GM04504 (cell line): ENCODE measurements around the gene LRRC56.

Experiments used
- DNase-seq: peaks from one replicate; pipeline ENCODE4 v3.0.0-alpha.2; 2012; ENCODE audit warnings: low read depth

The LRRC56 gene

DNA sequence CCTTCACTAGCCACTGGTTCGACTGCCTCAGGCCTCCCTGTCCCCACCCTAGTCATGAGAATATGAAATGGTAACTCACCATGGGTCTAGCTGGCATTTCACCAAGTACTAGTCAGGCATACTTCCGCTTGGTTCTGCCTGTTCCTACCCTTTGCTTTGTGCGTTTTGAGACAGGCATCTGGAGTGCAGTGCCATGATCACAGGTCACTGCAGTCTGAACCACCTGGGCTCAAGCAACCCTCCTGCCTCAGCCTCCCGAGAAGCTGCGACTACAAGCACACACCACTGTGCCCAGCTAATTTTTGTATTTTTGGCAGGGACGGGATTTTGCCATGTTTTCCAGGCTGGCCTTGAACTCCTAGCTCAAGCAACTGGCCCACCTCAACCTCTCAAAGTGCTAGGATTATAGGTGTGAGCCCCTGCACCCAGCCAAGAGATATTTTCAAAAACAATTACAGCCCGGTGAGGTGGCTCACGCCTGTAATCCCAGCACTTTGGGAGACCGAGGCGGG is 16.1 kb upstream of the LRRC56 start:
- no peak for DNase-seq

DNA sequence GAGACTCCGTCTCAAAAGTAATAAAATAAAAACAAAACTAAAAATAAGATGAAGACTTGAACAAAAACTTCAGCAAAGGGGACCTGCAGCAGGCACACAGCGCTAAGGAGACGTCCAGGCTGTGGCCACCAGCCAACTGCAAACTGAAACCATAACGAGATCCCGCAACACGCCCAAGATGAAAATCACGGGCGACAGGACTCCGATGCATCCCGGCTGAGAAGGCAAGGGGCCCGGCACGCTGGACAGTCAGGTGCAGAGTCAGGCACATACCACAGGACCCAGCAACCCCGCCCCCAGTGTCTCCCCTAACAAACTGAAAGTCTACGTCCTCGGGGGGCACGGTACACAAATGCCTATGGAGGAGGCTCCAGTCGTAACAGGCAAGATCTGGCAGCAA is 11.1 kb upstream of the LRRC56 start:
- DNase-seq = no peak

DNA sequence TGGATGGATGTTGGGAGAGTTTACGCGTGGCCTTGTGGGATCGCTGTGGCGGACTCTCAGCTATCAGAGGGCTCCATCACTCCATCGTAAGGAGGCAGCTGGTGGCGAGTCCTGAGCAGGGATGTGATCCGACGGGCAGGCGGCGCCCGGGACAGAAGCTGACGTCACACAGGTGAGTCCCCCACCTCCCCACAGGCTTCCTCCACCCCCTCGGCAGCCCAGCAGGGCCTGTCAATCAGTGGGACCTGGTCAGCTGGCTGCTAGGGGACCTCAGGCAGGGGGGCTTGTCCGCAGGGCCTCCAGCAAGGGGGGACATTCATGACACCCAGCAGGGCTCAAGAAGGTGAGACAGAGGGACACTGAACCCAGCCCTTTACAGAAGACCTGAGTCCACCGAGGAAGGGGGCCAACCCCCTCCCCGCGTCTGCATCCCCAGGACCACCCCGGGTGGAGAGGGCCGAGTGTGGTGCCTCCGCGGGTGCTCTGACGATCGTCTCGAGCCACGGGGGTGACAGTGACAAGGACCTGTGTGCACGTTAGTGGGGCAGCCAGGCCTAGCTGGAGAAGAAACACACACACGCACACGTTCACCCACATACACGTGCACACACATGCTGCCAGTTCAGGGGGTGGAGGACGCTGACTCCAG is 9.0 kb upstream of the LRRC56 start:
- no peak for DNase-seq

DNA sequence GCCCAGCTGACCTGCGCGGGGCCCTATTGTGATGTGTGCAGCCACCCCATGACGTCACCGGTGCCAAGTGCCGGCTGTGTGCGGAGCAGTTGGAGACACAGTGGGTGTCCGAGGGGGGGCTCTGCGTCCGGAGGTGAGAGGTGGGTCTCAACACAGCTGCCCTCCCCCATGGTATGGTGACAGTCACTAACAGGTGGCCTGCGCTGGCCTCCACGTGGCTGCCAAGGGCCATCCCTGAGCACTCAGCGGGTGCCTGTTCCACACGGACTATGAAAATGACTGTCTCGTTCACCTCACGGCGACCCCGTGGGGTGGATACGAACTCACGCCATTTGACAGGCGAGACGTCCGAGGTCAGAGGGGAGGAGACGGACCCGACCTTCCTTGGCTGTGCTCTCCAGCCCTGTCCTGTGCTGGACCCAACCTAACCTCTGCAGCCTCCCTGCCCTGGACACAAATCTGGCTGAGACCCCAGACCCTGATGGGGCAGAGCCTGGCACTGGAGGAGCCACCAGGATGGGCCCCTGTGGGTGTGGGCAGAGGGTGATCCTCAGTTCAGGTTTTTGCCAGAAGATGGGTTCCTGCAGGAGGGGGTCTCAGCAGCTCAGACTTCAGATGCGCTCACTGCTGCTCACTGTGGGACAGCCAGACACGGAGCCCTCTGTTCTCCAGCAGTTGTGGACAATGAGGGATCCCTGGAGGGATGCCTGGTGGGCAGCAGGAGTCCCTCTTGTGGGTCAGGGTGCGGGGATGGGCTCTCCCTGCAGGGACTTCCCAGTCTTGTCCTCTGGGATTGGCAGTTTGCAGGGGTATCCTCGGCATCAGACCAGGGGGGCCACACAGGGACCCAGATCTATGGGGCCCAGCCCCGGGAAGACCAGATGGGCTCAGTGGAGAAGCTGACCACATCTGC is 8.3 kb upstream of the LRRC56 start:
- DNase-seq = no peak

DNA sequence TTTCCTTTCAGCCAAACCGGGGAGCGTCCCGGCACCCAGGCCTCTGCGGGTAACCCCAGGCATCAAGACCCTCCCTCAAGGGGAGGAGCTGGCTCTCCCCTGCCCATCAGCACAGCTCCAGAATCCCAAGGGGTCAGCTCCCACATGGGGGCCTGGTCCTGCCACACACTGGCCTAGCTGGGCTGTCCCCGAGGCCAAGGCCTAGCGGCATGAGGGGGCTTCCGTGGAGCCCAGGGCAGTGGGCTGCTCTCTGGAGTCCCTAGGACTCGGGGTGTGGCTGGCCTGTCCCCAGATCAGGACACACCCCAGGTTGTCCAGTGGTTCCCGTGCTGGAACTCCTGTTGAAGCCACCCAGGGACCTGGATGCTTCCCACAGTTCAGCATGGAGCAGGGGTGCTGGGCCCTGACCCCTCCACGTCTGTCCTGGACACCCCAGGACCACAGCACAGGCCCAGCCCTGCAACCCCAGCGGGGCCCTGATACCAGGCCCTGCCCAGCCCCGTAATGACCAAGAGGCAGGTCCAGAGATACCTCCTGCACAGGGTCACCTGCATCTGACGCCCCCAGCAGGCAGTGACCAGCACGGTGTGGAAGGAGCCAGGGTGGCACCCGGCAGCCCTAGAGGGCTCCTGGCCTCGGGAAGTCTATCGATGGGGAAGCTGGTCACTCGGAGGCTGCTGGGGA is 7.5 kb upstream of the LRRC56 start:
- no peak for DNase-seq

DNA sequence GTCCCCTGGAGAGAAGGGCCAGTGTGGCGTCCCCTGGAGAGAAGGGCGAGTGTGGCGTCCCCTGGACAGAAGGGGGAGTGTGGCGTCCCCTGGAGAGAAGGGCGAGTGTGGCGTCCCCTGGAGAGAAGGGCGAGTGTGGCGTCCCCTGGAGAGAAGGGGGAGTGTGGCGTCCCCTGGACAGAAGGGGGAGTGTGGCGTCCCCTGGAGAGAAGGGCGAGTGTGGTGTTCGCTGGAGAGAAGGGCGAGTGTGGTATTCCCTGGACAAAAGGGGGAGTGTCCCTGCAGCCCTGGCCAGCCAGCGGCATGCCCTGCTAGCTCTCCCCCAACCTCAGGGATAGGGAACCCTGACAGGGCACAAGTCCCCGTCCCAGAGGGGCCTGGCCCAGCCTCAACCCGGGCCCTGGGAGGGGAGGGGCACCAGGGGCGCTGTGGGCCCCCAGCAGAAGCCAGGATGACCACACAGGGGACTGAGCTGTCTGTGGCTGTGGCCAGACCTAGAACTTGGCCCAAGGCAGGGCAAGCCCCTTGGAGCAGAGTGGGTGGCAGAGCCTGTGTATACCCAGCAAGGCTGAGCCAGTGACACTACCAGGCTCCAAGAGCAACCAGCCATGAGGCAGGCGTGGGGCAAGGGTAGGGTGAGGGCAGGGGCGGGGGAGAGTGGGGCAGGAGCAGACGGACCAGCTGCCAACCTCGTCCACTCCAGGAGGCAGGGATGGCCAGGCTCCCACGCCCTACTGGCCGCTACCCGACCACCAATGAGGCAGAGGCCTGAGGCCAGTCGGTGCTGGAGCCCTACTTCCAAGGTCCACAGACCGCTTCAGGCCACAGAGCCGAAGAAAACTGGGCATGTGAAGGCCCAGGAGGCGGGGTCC is 6.1 kb upstream of the LRRC56 start:
- DNase-seq = no peak

DNA sequence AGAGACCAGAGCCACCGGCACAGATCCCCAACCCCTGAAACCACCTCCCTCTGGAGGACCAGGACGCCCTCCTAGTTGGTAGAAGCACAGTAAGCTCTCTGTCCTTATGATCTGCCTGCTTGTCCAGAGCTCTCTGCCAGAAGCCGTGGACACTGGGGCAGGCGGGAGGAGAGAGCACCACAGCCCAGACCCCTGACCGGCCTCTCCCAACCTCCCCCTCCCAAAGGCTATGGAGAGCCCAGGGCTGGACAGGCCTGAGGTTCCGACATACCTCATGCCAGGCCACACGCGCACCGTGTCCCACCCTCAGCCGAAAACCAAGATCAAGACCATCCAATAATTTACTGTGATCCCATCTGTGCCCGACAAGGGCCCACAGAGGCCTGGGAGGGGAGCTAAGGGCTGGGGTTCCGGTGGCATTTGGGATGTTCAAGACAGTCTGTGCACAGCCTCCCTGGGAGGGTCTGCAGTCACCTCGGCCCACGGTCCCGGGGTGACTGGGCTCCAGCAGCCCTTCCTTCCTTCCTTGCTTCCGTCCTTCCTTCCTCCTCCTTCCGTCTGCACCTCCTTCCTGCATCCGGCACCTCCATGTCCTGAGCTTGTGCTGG is 5.3 kb upstream of the LRRC56 start:
- DNase-seq = no peak

DNA sequence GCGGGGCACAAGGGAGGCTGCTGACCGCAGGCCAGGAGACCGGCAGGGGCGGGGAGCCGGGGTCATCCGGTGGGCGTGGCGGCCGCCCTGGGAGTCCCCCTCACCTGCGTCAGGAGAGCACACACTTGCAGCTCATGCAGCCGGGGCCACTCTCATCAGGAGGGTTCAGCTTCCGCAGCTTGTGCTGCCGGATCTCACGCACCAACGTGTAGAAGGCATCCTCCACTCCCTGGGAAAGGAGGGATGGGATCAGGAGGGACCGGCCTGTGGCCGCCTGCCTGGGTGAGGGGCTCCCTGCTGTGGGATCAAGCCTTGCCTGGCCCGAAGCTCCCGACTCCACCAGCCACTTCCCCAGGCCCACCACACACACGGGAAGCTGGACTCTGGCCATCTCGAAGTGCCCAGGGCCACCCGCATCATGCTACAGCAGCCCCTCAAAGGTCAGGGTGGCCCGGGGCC is 4.8 kb upstream of the LRRC56 start:
- DNase-seq = no peak

DNA sequence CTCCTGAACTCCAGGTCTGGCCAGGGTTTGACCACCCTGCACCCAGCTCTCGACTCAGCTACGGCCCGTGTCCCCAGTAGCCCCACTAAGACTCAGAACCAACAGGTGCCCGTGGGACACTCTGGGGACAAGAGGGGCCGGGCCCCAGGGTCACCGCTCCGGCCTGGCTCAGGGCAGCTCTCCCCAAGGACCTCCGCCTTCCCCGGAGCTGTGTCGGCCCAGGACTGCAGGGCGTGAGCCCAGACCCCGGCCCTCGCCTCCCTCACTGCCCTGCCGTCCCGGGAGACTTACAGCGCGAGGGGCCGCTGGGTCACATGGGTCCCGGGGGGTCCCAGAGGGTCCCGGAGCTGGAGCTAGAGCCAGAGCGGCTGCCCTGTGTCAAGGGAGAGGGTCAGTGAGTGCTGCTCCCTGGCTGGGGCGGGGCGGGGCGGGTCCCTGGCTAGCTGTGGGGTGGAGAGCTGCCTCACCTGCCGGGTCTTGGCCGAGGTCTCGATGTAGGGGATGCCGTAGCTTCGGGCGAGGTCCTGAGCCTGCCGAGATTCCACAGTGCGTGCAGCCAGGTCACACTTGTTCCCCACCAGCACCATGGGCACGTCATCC is 4.2 kb upstream of the LRRC56 start:
- no peak for DNase-seq

DNA sequence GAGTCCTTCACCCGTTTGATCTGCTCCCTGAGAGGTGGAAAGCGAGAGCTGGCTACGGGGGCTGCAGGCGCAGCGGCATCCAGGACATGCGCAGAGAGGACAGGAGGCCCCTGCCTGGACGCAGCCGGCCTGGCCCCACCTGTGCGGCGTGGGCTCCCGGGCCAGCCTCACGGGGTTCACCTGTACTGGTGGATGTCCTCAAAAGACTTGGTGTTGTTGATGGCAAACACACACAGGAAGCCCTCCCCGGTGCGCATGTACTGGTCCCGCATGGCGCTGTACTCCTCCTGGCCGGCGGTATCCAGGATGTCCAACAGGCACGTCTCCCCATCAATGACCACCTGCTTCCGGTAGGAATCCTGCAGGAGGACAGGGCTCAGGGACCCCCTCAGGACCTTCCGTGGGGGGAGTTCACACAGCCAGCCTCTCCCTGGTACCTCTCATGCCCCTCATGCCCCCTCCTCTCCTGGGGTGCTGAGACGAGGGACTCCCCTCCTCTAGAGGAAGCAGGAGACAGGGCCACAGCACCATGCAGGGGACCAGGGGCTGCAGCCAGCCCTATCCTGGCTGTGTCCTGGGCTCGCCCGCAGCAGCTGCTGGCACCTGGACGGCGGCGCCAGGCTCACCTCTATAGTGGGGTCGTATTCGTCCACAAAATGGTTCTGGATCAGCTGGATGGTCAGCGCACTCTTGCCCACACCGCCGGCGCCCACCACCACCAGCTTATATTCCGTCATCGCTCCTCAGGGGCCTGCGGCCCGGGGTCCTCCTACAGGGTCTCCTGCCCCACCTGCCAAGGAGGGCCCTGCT is 3.5 kb upstream of the LRRC56 start:
- DNase-seq = no peak

DNA sequence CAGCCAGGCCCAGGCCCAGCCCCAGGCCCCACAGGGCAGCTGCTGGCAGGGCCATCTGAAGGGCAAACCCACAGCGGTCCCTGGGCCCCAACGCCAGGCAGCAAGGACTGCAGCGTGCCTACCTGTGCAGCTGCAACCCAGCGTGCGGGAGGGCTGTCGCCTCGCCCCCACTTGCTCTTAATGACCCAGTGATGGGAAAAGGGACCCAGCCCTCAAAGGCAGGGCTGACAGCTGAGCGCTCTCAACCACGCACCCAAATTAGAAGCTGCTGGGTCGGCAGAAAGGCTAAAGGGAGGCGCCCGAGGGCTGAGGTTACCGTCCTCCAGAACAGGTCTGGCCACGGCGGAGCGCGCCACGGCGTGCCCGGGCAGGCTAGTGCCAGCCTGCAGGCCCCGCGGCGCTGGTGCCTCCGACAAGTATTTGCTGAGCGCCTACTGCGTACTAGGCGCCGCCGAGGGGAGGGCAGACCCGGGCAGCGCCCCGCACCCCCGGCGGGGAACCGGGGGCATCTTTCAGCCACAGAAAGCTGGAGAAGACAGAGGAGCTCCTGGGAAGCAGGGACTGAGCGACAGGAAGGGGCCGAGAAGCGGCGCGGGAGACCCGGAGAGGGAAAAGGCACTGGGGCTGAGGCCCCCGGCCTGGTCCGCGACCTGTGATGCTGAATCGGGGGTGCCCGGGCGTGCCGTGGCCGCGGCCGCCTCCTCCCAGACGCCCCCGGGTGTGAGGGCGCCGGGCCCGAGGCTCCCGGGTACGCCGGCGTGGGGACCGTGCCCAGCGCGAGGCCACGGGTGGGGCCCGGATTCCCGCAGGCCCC is 2.7 kb upstream of the LRRC56 start:
- no peak for DNase-seq

DNA sequence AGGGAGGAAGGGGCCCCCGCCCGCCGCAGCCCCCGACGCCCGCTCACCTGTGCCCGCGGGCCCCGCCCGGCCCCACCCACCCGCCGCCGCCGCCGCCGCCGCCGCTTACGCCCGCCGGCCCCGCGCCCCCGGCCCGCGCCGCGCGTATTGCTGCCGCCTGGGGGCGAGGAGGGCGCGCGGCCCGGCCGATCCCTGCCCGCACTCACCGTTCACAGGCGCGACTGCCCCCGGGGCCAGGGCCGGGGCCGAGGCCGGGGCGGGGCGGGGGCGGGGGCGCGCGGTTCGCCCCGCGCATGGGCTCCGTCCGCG is 2.2 kb upstream of the LRRC56 start:
- no peak for DNase-seq

DNA sequence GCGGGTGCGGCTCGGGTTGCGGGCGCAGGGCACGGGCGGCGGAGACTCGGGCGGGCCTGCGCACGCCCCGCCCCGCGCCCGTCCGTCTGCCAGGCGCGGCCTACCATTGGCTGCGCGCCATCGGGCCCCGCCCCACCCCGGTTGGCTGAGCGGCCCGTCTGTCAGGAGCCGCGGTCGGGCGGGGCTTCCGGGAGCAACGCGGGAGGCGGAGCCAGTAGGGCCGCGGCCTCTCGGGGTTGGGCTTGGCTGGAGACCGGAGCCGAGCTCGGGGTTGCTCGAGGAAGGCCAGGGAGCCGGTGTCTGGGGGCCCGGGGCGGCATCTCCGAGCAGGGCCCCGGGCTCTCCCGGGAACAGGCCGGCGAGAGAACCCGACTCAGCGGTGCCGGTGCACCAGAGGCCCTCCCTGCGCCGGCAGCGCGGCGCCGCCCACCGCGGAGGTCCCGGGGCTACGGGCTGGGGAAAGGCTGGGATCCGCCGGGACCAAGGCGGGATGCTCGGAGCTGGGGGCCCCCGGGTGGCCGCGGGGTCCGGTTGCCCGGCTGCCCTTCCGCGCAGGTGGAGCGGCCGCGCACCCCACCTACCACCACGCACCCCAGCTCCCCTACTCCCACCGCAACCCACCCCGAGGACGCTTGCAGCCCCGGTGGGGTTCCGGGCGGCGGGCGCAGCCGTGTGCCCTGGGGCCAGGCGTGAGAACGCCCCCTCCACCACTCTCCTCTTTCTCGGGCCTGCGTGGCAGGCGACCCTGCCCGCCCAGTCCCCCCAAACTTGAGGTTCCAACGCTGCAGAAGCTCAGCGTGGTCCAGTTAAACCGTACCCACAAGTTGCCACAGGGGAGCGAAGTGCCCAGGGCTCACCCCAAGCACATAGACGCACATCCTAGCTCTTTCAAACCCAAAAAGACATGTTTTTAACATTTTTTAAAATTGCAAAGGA is 1.5 kb upstream of the LRRC56 start, which contains the start of gene HRAS:
Gene HRAS, minus strand, starts transcription at position 58 of the 936 bp plus-strand sequence.
- peak; percentile 87 for DNase-seq

DNA sequence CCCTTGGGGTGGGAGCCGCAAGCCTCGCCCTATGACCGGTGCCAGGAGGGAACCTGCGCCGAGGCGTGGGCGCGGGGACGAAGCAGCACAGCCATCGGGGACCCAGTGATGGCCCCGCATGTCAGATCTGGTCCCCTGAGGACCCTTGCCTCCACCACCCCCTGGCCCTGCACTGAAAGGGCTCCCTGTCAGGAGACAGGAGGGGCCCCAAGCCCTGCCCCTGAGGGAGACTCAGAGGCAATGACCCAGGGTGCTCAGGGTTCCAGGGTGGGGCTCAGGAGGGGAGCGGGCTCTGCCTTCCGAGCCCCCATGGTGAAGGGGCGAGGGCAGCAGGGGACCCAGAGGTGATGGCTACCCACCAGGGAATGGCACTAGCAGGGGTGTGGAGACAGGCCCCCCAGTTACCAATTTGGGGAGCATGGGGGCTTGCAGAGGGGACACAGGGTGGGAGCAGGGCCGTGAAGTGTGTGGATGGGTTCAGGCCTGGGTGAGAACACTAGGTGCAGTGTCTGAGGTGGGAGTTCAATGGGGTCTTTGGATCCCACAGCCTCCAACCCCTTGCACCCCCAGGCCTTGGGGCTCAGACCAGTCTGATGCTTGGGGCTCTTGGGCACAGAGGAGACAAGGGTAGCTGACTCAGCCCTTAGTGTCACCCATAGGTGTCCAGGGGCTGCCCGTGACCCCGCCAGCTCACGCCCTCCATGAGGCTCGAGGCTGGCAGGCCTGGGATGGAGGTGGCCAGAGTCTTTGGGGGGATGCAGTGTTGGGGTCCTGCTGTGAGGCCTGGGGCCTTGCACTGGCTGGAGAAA is 499 bp downstream of the LRRC56 start:
- DNase-seq = no peak

DNA sequence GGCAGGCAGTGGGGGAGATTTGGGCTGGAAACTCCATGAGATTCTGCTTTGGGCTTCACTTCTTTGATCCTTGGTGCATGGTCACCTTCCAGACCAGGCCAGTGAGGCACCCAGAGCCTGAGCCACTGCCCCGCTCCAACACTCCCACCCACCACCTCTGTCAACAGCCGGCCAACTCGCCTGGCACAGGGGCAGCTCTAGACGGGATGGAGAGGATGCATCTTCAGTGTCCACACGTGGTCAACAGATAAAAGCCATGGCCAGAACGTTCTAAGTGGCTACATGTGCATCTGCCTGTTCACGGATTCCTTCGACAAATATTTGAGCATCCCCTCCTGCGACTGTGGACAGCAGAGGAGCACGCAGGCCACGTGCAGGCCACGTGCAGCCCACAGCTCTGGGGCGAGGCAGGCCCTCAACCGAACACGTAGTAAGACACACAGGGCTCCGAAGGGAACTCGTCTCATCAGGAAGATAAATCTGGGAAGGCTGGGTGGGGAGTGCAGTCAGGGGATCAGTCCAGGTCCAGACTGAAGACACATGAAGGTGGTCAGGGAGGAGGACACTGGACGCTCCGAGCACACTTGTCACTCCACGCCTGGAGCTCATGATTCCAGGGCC is 1.2 kb downstream of the LRRC56 start:
- no peak for DNase-seq

DNA sequence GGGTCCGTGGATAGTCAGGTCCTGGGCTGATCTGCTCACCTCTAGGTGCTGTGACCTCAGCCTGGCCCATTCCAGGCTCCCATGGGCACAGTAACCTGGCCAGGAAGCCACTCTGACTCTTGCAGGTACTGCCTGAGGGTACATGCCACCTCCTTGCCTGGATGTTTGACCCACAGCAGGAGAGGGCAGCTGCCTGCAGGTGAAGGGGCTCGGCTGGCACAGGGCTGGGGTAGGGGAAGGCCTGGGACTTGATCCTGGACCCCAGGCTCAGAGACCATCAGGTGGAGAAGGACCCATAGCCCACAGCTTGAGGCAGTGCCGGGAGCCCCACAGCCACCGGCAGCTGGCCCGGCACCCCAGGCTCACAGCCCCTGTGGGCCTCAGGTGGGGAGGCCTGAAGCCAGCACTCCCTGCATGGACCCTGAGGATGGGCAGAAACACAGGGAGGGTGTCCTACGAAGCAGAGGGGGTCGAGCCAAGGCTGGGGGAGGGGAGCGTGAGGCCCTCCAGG is 2.7 kb downstream of the LRRC56 start:
- DNase-seq = no peak
